H9 (cell line): Measurements from ENCODE around the gene TRANK1. TPM values are rescaled to one million over a fixed set of nuclear protein-coding genes. Genes with fewer than 3 reads are reported as not detected.

Source experiments
- DNase-seq: peaks from one replicate; pipeline ENCODE4 v3.0.0-alpha.2; 2017
- H2AFZ ChIP-seq: one replicate; pipeline ENCODE4 v1.6.1; 2013; ENCODE audit warnings: mild to moderate bottlenecking, low read length, control low read depth, moderate library complexity
- H2AK5ac ChIP-seq: 2 replicates; pipeline ENCODE4 v1.6.1; 2013; ENCODE audit warnings: low read length, control low read depth, mixed read lengths; ENCODE audit not compliant: insufficient read length
- H2BK120ac ChIP-seq: one replicate; pipeline ENCODE4 v1.6.1; 2013; ENCODE audit warnings: low read depth, mild to moderate bottlenecking, low read length, control low read depth, inconsistent platforms; ENCODE audit not compliant: poor library complexity, severe bottlenecking
- H2BK12ac ChIP-seq: 2 replicates; pipeline ENCODE4 v1.6.1; 2013; ENCODE audit warnings: low read length, control low read depth, mixed read lengths, low read depth; ENCODE audit not compliant: insufficient read length
- H2BK15ac ChIP-seq: 2 replicates; pipeline ENCODE4 v1.6.1; 2013; ENCODE audit warnings: low read depth, low read length, control low read depth
- H2BK20ac ChIP-seq: one replicate; pipeline ENCODE4 v1.6.1; 2013; ENCODE audit warnings: low read depth, mild to moderate bottlenecking, low read length, control low read depth, inconsistent platforms; ENCODE audit not compliant: poor library complexity, severe bottlenecking
- H2BK5ac ChIP-seq: 2 replicates; pipeline ENCODE4 v1.6.1; 2013; ENCODE audit warnings: low read length, control low read depth, mixed read lengths; ENCODE audit not compliant: insufficient read length
- H3K14ac ChIP-seq: 2 replicates; pipeline ENCODE4 v1.6.1; 2013; ENCODE audit warnings: low read length, control low read depth; ENCODE audit not compliant: insufficient read depth
- H3K18ac ChIP-seq: 2 replicates; pipeline ENCODE4 v1.6.1; 2013; ENCODE audit warnings: low read depth, mild to moderate bottlenecking, mixed read lengths, low read length, control low read depth; ENCODE audit not compliant: insufficient read length
- H3K23ac ChIP-seq: 2 replicates; pipeline ENCODE4 v1.6.1; 2013; ENCODE audit warnings: low read length, control low read depth, mixed read lengths, low read depth; ENCODE audit not compliant: insufficient read length
- H3K23me2 ChIP-seq: 2 replicates; pipeline ENCODE4 v1.6.1; 2013; ENCODE audit warnings: low read depth, mild to moderate bottlenecking, mixed read lengths, low read length, control low read depth; ENCODE audit not compliant: insufficient read length, poor library complexity, severe bottlenecking
- H3K27ac ChIP-seq: 2 replicates; pipeline ENCODE4 v1.5.1; 2013; ENCODE audit warnings: low read length, control low read depth, mixed read lengths, low read depth; ENCODE audit not compliant: insufficient read length
- H3K27me3 ChIP-seq: 2 replicates; pipeline ENCODE4 v1.6.1; 2013; ENCODE audit warnings: low read length, control low read depth, inconsistent platforms; ENCODE audit not compliant: insufficient read depth
- H3K4ac ChIP-seq: 2 replicates; pipeline ENCODE4 v1.6.1; 2013; ENCODE audit warnings: low read depth, mild to moderate bottlenecking, control low read depth, inconsistent platforms, low read length, moderate library complexity
- H3K4me1 ChIP-seq: 2 replicates; pipeline ENCODE4 v1.6.1; 2013; ENCODE audit warnings: low read length, control low read depth, inconsistent platforms; ENCODE audit not compliant: insufficient read depth
- H3K4me2 ChIP-seq: 2 replicates; pipeline ENCODE4 v1.6.1; 2013; ENCODE audit warnings: low read length, control low read depth, mixed read lengths; ENCODE audit not compliant: insufficient read length, insufficient read depth
- H3K56ac ChIP-seq: 2 replicates; pipeline ENCODE4 v1.6.1; 2013; ENCODE audit warnings: low read depth, mild to moderate bottlenecking, mixed read lengths, low read length, control low read depth; ENCODE audit not compliant: insufficient read length
- H3K79me1 ChIP-seq: 2 replicates; pipeline ENCODE4 v1.6.1; 2013; ENCODE audit warnings: low read depth, mild to moderate bottlenecking, moderate library complexity, low read length, control low read depth, inconsistent platforms; ENCODE audit not compliant: insufficient read depth, poor library complexity, severe bottlenecking
- H3K79me2 ChIP-seq: 2 replicates; pipeline ENCODE4 v1.6.1; 2013; ENCODE audit warnings: low read length, control low read depth, inconsistent platforms; ENCODE audit not compliant: insufficient read depth
- H3K9ac ChIP-seq: 2 replicates; pipeline ENCODE4 v1.6.1; 2013; ENCODE audit warnings: low read length, control low read depth, mixed read lengths; ENCODE audit not compliant: insufficient read length; ENCODE audit errors: extremely low read depth
- H3K9me3 ChIP-seq: one replicate; pipeline ENCODE4 v1.6.1; 2013; ENCODE audit warnings: low read depth, low read length, inconsistent platforms; ENCODE audit not compliant: control insufficient read depth
- H3T11ph ChIP-seq: one replicate; pipeline ENCODE4 v1.6.1; 2013; ENCODE audit warnings: mild to moderate bottlenecking, low read length, control low read depth, inconsistent platforms
- H4K20me1 ChIP-seq: one replicate; pipeline ENCODE4 v1.6.1; 2013; ENCODE audit not compliant: control insufficient read depth, insufficient read length, insufficient read depth
- H4K5ac ChIP-seq: 2 replicates; pipeline ENCODE4 v1.6.1; 2013; ENCODE audit warnings: low read depth, mild to moderate bottlenecking, mixed read lengths, low read length, control low read depth; ENCODE audit not compliant: insufficient read length
- H4K8ac ChIP-seq: replicated peaks from 2 replicates; pipeline ENCODE4 v1.6.1; 2013; ENCODE audit warnings: low read length, control low read depth, mixed read lengths, low read depth; ENCODE audit not compliant: insufficient read length
- H4K91ac ChIP-seq: 2 replicates; pipeline ENCODE4 v1.6.1; 2013; ENCODE audit warnings: low read depth, mild to moderate bottlenecking, moderate library complexity, mixed read lengths, low read length, control low read depth; ENCODE audit not compliant: insufficient read length
- H3K27ac Mint-ChIP-seq, 3 experiments: 2 replicates in 2 of 3; 3 replicates in 1 of 3; pipeline ENCODE4 v1.8.0; 2020 to 2021; ENCODE audit warnings: mixed read lengths in 3 of 3, mild to moderate bottlenecking in 1 of 3, moderate library complexity in 1 of 3
- H3K27me3 Mint-ChIP-seq: 2 replicates; pipeline ENCODE4 v1.8.0; 2021; ENCODE audit warnings: low read depth, mild to moderate bottlenecking, moderate library complexity, mixed read lengths
- H3K36me3 Mint-ChIP-seq, 3 experiments: 2 replicates in 2 of 3; 3 replicates in 1 of 3; pipeline ENCODE4 v1.8.0; 2020 to 2021; ENCODE audit warnings: low read depth in 3 of 3, mixed read lengths in 3 of 3; ENCODE audit not compliant: insufficient read depth in 1 of 3
- H3K4me1 Mint-ChIP-seq, 2 experiments: 2 replicates each; pipeline ENCODE4 v1.8.0; 2020; ENCODE audit warnings: mixed read lengths in 2 of 2
- H3K4me3 Mint-ChIP-seq, 2 experiments: 2 replicates in 1 of 2; 3 replicates in 1 of 2; pipeline ENCODE4 v1.8.0; 2020 to 2021; ENCODE audit warnings: mild to moderate bottlenecking in 2 of 2, mixed read lengths in 2 of 2, moderate library complexity in 1 of 2
- H3K9me3 Mint-ChIP-seq, 2 experiments: 2 replicates in 1 of 2; 3 replicates in 1 of 2; pipeline ENCODE4 v1.8.0; 2020; ENCODE audit warnings: mild to moderate bottlenecking in 2 of 2, mixed read lengths in 2 of 2, moderate library complexity in 1 of 2
- CTCF ChIP-seq: fragments of 200-600 bp; sonication (generic); conservative IDR thresholded peaks from 3 replicates; pipeline ENCODE4 v1.8.0; 2021; ENCODE audit warnings: antibody characterized with exemption, mild to moderate bottlenecking
- WGBS: extraction: QIAGEN DNeasy Blood & Tissue Kit; methylation state at CpG from one replicate; pipeline ENCODE4 v1.1.7; 2013; ENCODE audit warnings: missing lambda C conversion rate, low lambda C conversion rate, mixed read lengths; ENCODE audit not compliant: insufficient read length; ENCODE audit errors: extremely low coverage; 5-methylcytosine and 5-hydroxymethylcytosine counted together
- total RNA-seq: library from RNA; stranded (reverse); gene quantifications from 2 replicates; pipeline ENCODE4 v1.2.1, GENCODE V29; 2021

TRANK1 gene
- total RNA-seq, 1 experiment from 2014 or later = 5.9 TPM

- Mint-ChIP-seq H3K4me1 (no peaks in the 10 kb centered on the region), H3K27ac (peak overlapping the region in 1 of 3 experiments; percentile 22; a peak in 1 of 7 replicates), H3K36me3 (0 out of 7 replicates have a peak, but pooled peaks cover 0 to 4% (median 0%) of the 10 kb centered on the region in 3 experiments), H3K9me3 (no peaks in the 10 kb centered on the region), H3K4me3 (no peak overlapping the region), H3K27me3 (no peaks in the 10 kb centered on the region; the same call in 1 of the 2 replicates)
- Histone ChIP-seq H3K23ac (no peak overlapping the region), H2AFZ (no peak overlapping the region), H3K79me2 (no peaks in the 10 kb centered on the region), H3K4me2 (no peak overlapping the region), H2BK15ac (no peak overlapping the region), H2BK120ac (no peak overlapping the region), H3K4ac (no peak overlapping the region), H3K27ac (no peak overlapping the region), H3K14ac (no peak overlapping the region), H3K79me1 (no peaks in the 10 kb centered on the region), H4K8ac (no peak overlapping the region), H2BK5ac (no peak overlapping the region), H3T11ph (no peak overlapping the region), H2BK12ac (no peak overlapping the region), H3K4me1 (no peaks in the 10 kb centered on the region), H3K23me2 (no peaks in the 10 kb centered on the region), H2AK5ac (no peak overlapping the region), H4K20me1 (no peaks in the 10 kb centered on the region), H4K91ac (no peak overlapping the region), H3K56ac (no peak overlapping the region), H3K9ac (no peak overlapping the region), H3K27me3 (no peaks in the 10 kb centered on the region), H2BK20ac (no peak overlapping the region), H4K5ac (no peak overlapping the region), H3K9me3 (no peaks in the 10 kb centered on the region), H3K18ac (no peak overlapping the region)
- no peak for TF ChIP-seq CTCF
- 100% methylated on average over 1 of the region's 8 CpGs for WGBS
- DNase-seq = no peak
Observed at GRCh38 chr3:36900474-36901443, 44.1 kb downstream of the TRANK1 start.
